HepG2 (cell line): ENCODE data around the gene DCST2. TPM values are rescaled to one million over a fixed set of nuclear protein-coding genes. Genes with fewer than 3 reads are reported as not detected.

Experiments used
- CERS6 ChIP-seq: sonication (generic); formaldehyde crosslinking; IDR thresholded peaks from 2 replicates; pipeline ENCODE4 v1.5.0; 2020; ENCODE audit warnings: missing genetic modification reagents
- DRAP1 ChIP-seq: IDR thresholded peaks from 2 replicates; pipeline ENCODE4 v1.6.1; 2016; ENCODE audit warnings: missing genetic modification reagents, missing compliant biosample characterization
- ETS1 ChIP-seq: sonication (generic); formaldehyde crosslinking; IDR thresholded peaks from 2 replicates; pipeline ENCODE4 v1.4.0; 2020; ENCODE audit warnings: missing genetic modification reagents
- NFAT5 ChIP-seq: sonication (generic); formaldehyde crosslinking; IDR thresholded peaks from 2 replicates; pipeline ENCODE4 v1.4.0; 2020; ENCODE audit warnings: missing genetic modification reagents
- PRMT3 ChIP-seq: sonication (generic); formaldehyde crosslinking; IDR thresholded peaks from 2 replicates; pipeline ENCODE4 v1.8.1; 2022; ENCODE audit warnings: low read depth, mild to moderate bottlenecking, moderate library complexity, missing genetic modification reagents, borderline replicate concordance
- SAP130 ChIP-seq: IDR thresholded peaks from 2 replicates; pipeline ENCODE4 v1.6.1; 2016; ENCODE audit warnings: low read depth
- SIN3B ChIP-seq: fragments of 150-350 bp; IDR thresholded peaks from 2 replicates; pipeline ENCODE4 v1.6.1; 2014; ENCODE audit warnings: low read length
- STAT5B ChIP-seq: sonication (generic); formaldehyde crosslinking; IDR thresholded peaks from 2 replicates; pipeline ENCODE4 v1.4.0; 2020; ENCODE audit warnings: missing genetic modification reagents
- YY1 ChIP-seq: IDR thresholded peaks from 2 replicates; pipeline ENCODE4 v1.6.1; 2011; ENCODE audit warnings: low read length, low read depth, moderate library complexity, mild to moderate bottlenecking; ENCODE audit not compliant: insufficient read depth, insufficient replicate concordance
- ZBED4 ChIP-seq: sonication (generic); formaldehyde crosslinking; IDR thresholded peaks from 2 replicates; pipeline ENCODE4 v1.4.0; 2020; ENCODE audit warnings: missing genetic modification reagents, borderline replicate concordance
- ZFP37 ChIP-seq: sonication (generic); formaldehyde crosslinking; IDR thresholded peaks from 2 replicates; pipeline ENCODE4 v1.4.0; 2020; ENCODE audit warnings: missing genetic modification reagents, borderline replicate concordance
- ZIK1 ChIP-seq: sonication (generic); formaldehyde crosslinking; IDR thresholded peaks from 2 replicates; pipeline ENCODE4 v1.5.0; 2020; ENCODE audit warnings: mild to moderate bottlenecking, low read depth, missing genetic modification reagents, borderline replicate concordance
- ZNF234 ChIP-seq: sonication (generic); formaldehyde crosslinking; conservative IDR thresholded peaks from 2 replicates; pipeline ENCODE4 v1.5.1; 2020; ENCODE audit warnings: mild to moderate bottlenecking, missing genetic modification reagents
- ZNF546 ChIP-seq: sonication (generic); formaldehyde crosslinking; conservative IDR thresholded peaks from 2 replicates; pipeline ENCODE4 v1.8.1; 2023; ENCODE audit warnings: mild to moderate bottlenecking, missing genetic modification reagents
- polyA plus RNA-seq, 8 experiments: library from polyadenylated mRNA; depleted of rRNA in 3 of 8; stranded (reverse) in 7 of 8; unstranded in 1 of 8; fragments of >200 nt; fragmentation: Illumina TruSeq in 4 of 8; extraction: Trizol in 4 of 8; gene quantifications; 2 replicates each; pipeline versions ENCODE4 v1.2.1 to v1.2.3, GENCODE V29; 2011 to 2016; ENCODE audit warnings: low read depth in 4 of 8, missing spikeins in 1 of 8, mixed read lengths in 1 of 8; ENCODE audit not compliant: insufficient read depth in 1 of 8
- total RNA-seq, 5 experiments: library from RNA; depleted of rRNA; stranded (reverse); fragments of >200 nt; fragmentation: Illumina TruSeq; extraction: Trizol; gene quantifications; 2 replicates each; pipeline ENCODE4 v1.2.3, GENCODE V29; 2016; ENCODE audit warnings: low read depth in 1 of 5

The DCST2 gene
- total and polyA plus RNA-seq, 2 of the 13 experiments (the other 11 are each of a cell fraction or from before 2014, with no cell fraction given): 0.74 TPM; not detected in 1

- TF ChIP-seq PRMT3: no peak
- TF ChIP-seq ZNF546: no peak
- TF ChIP-seq ETS1 (CRISPR knock-in tag): no peak
- no peak for TF ChIP-seq STAT5B (CRISPR knock-in tag)
- no peak for TF ChIP-seq CERS6 (CRISPR knock-in tag)
- TF ChIP-seq NFAT5 (CRISPR knock-in tag): no peak
- peak; percentile 28 for TF ChIP-seq YY1
- no peak for TF ChIP-seq SIN3B
- no peak for TF ChIP-seq ZIK1 (CRISPR knock-in tag)
- peak; percentile 17; the same call in 1 of the 2 replicates for TF ChIP-seq DRAP1
- peak; percentile 77 for TF ChIP-seq SAP130 (CRISPR knock-in tag)
- TF ChIP-seq ZBED4: peak; percentile 82
- TF ChIP-seq ZNF234 (CRISPR knock-in tag): 0 out of 2 replicates have a peak, but pooled peaks have one; percentile 83
- TF ChIP-seq ZFP37 (CRISPR knock-in tag): no peak
These were observed 33.8 kb downstream of the DCST2 start (continued) for GRCh38 chr1:154999571-155000410.
